ENCODE results near the gene KRT4. TPM values are rescaled to one million over a fixed set of nuclear protein-coding genes. Genes with fewer than 3 reads are reported as not detected.

KRT4 gene
- total RNA-seq, 2 donors from 2014 or later = not detected

GRCh38 chr12:52759218-52759617 is 54.7 kb downstream of the KRT4 start:
- H3K4me1 ChIP-seq (ENCODE audit: control insufficient read depth in 1 of 2, low read depth in 2 of 2) = no peaks in the 10 kb centered on the region
- H3K9me3 ChIP-seq = peaks cover 7% of the 10 kb centered on the region
- TF ChIP-seq CTCF (IDR thresholded peaks at IDR 0.05) = no peak
- H3K4me3 ChIP-seq = no peak overlapping the region
- no peaks in the 10 kb centered on the region for H3K27me3 ChIP-seq (replicated peaks; ENCODE audit: insufficient read depth)
- no peak for DNase-seq (ENCODE audit: low spot score)
- no peak for ATAC-seq (ENCODE audit: insufficient number of reproducible peaks, low FRiP score, low read depth)
- no peaks in the 10 kb centered on the region for H3K36me3 ChIP-seq
- no peak overlapping the region for H3K27ac ChIP-seq

- H3K9me3 ChIP-seq = peaks cover 7% of the 10 kb centered on the region
- no peaks in the 10 kb centered on the region for H3K27me3 ChIP-seq (replicated peaks; ENCODE audit: insufficient read depth)
- DNase-seq (ENCODE audit: low spot score) (no peak), ATAC-seq (ENCODE audit: insufficient number of reproducible peaks, low FRiP score, low read depth) (no peak)
- H3K27ac ChIP-seq = no peak overlapping the region
- no peaks in the 10 kb centered on the region for H3K4me1 ChIP-seq (ENCODE audit: control insufficient read depth in 1 of 2, low read depth in 2 of 2)
- TF ChIP-seq CTCF (IDR thresholded peaks at IDR 0.05) = no peak
- no peaks in the 10 kb centered on the region for H3K36me3 ChIP-seq
- no peak overlapping the region for H3K4me3 ChIP-seq
Observed at GRCh38 chr12:52757449-52758176, 56.3 kb downstream of the KRT4 start.

Other genes starting within 250 kb of the KRT4 start
- gene KRT74, start 240.3 kb downstream of the KRT4 start, total RNA-seq = not detected
- gene KRT72, start 212.7 kb downstream of the KRT4 start, total RNA-seq = not detected
- gene KRT73, start 195.6 kb downstream of the KRT4 start, total RNA-seq = not detected
- 1 to 10 TPM in 1 of 2 donors, not detected in 1; 1.4 TPM for gene KRT2, start 161.9 kb downstream of the KRT4 start, total RNA-seq
- 1 to 10 TPM in 1 of 2 donors, not detected in 1; 3.5 TPM for gene KRT1, start 133.7 kb downstream of the KRT4 start, total RNA-seq
- gene KRT77, start 110.6 kb downstream of the KRT4 start, total RNA-seq = under 1 TPM in 1 of 2 donors, not detected in 1; 0.41 TPM
- gene KRT76, start 36.8 kb downstream of the KRT4 start, total RNA-seq = not detected
- gene KRT3, start 18.0 kb downstream of the KRT4 start, total RNA-seq = not detected
- gene KRT79, start 20.2 kb upstream of the KRT4 start, total RNA-seq = not detected
- gene KRT78, start 34.9 kb upstream of the KRT4 start, total RNA-seq = not detected
- 100 to 1,000 TPM; 130 to 175 TPM for gene KRT8, start 91.0 kb upstream of the KRT4 start, total RNA-seq
- gene KRT18, start 135.0 kb upstream of the KRT4 start, total RNA-seq = 10 to 100 TPM; 21.5 to 38.3 TPM
- 100 to 1,000 TPM; 279 to 338 TPM for gene EIF4B, start 192.3 kb upstream of the KRT4 start, total RNA-seq
- 100 to 1,000 TPM; 292 to 307 TPM for gene TNS2, start 235.9 kb upstream of the KRT4 start, total RNA-seq

Data from thoracic aorta (tissue), 2 donors.